IMR-90 (cell line): ENCODE results near the gene AGFG1. TPM values are rescaled to one million over a fixed set of nuclear protein-coding genes. Genes with fewer than 3 reads are reported as not detected.

Experiments
- ATAC-seq: fragments of 200-7000 bp; cut with Tn5 transposase; 2 replicates; pipeline ENCODE4 v1.9.1; 2020; ENCODE audit warnings: low read depth, mild to moderate bottlenecking, moderate library complexity
- BruUV-seq: library from RNA; stranded (reverse); fragments of 400-500 nt; replicated peaks from 2 replicates; lab custom pipeline; 2021; lab: Mats Ljungman, UMichigan
- CTCF ChIA-PET: fragments of 300-600 bp; formaldehyde crosslinking; extraction: SDS; loops from one replicate; lab custom pipeline; 2021; ENCODE audit warnings: antibody characterized with exemption; lab: Yijun Ruan, JAX
- POLR2A ChIA-PET: fragments of 300-600 bp; sonication (Branson Sonifier 250); formaldehyde crosslinking; loops from one replicate; lab custom pipeline; 2022; ENCODE audit warnings: antibody characterized with exemption; ENCODE audit not compliant: unreplicated experiment; lab: Charles Lee
- DNase-seq: peaks from one replicate; pipeline ENCODE4 v3.0.0; 2013
- H2AFZ ChIP-seq: replicated peaks from 2 replicates; pipeline ENCODE3; 2013; ENCODE audit warnings: low read length, mild to moderate bottlenecking; ENCODE audit not compliant: poor library complexity
- H2AK5ac ChIP-seq: 2 replicates; pipeline ENCODE4 v1.6.1; 2013; ENCODE audit warnings: low read depth, low read length, inconsistent platforms
- H2AK9ac ChIP-seq: replicated peaks from 2 replicates; pipeline ENCODE3; 2013; ENCODE audit warnings: mild to moderate bottlenecking, low read depth, low read length, moderate library complexity; ENCODE audit not compliant: poor library complexity
- H2BK120ac ChIP-seq: 2 replicates; pipeline ENCODE4 v1.6.1; 2013; ENCODE audit warnings: low read depth, low read length, inconsistent platforms
- H2BK15ac ChIP-seq: 3 replicates; pipeline ENCODE4 v1.6.1; 2013; ENCODE audit warnings: low read depth, low read length, inconsistent platforms
- H2BK20ac ChIP-seq: 2 replicates; pipeline ENCODE4 v1.6.1; 2013; ENCODE audit warnings: low read depth, mild to moderate bottlenecking, inconsistent platforms, low read length, moderate library complexity
- H2BK5ac ChIP-seq: 2 replicates; pipeline ENCODE4 v1.6.1; 2013; ENCODE audit warnings: mild to moderate bottlenecking, low read depth, low read length, inconsistent platforms; ENCODE audit not compliant: poor library complexity, severe bottlenecking
- H3K14ac ChIP-seq: replicated peaks from 2 replicates; pipeline ENCODE4 v1.6.1; 2013; ENCODE audit warnings: low read depth, low read length, inconsistent platforms
- H3K18ac ChIP-seq: 2 replicates; pipeline ENCODE4 v1.6.1; 2013; ENCODE audit warnings: low read depth, low read length, control low read depth
- H3K23ac ChIP-seq: 2 replicates; pipeline ENCODE4 v1.6.1; 2013; ENCODE audit warnings: low read depth, low read length, inconsistent platforms
- H3K27ac ChIP-seq: 2 replicates; pipeline ENCODE4 v1.5.1; 2013; ENCODE audit warnings: mild to moderate bottlenecking, control low read depth, low read length; ENCODE audit not compliant: insufficient read depth
- H3K27me3 ChIP-seq: 2 replicates; pipeline ENCODE4 v1.6.1; 2013; ENCODE audit warnings: low read length; ENCODE audit not compliant: control insufficient read depth, insufficient read depth
- H3K36me3 ChIP-seq: 2 replicates; pipeline ENCODE4 v1.6.1; 2013; ENCODE audit warnings: low read length, mixed read lengths; ENCODE audit not compliant: control insufficient read depth, insufficient read depth
- H3K4ac ChIP-seq: 2 replicates; pipeline ENCODE4 v1.6.1; 2013; ENCODE audit warnings: low read depth, low read length, inconsistent platforms
- H3K4me1 ChIP-seq: 2 replicates; pipeline ENCODE4 v1.6.1; 2013; ENCODE audit warnings: low read length, mixed read lengths; ENCODE audit not compliant: control insufficient read depth, insufficient read depth
- H3K4me2 ChIP-seq: 2 replicates; pipeline ENCODE4 v1.6.1; 2013; ENCODE audit warnings: low read depth, mild to moderate bottlenecking, control low read depth, low read length, moderate library complexity
- H3K4me3 ChIP-seq: 2 replicates; pipeline ENCODE4 v1.5.1; 2013; ENCODE audit warnings: low read depth, mild to moderate bottlenecking, control low read depth, low read length, moderate library complexity; ENCODE audit not compliant: insufficient read depth
- H3K56ac ChIP-seq: 2 replicates; pipeline ENCODE4 v1.6.1; 2013; ENCODE audit warnings: low read length, inconsistent platforms; ENCODE audit not compliant: insufficient read depth; ENCODE audit errors: extremely low read depth
- H3K79me1 ChIP-seq, 2 experiments: 2 replicates each; pipeline ENCODE4 v1.6.1; 2013; ENCODE audit warnings: low read length in 2 of 2, inconsistent platforms in 1 of 2, low read depth in 1 of 2
- H3K9ac ChIP-seq: 2 replicates; pipeline ENCODE4 v1.6.1; 2013; ENCODE audit warnings: low read depth, low read length, control low read depth
- H3K9me1 ChIP-seq: 2 replicates; pipeline ENCODE4 v1.6.1; 2013; ENCODE audit warnings: low read length, inconsistent platforms; ENCODE audit not compliant: insufficient read depth
- H3K9me3 ChIP-seq: 2 replicates; pipeline ENCODE4 v1.6.1; 2013; ENCODE audit warnings: low read length; ENCODE audit not compliant: control insufficient read depth, insufficient read depth
- H4K20me1 ChIP-seq: 2 replicates; pipeline ENCODE4 v1.6.1; 2013; ENCODE audit warnings: low read length, inconsistent platforms; ENCODE audit not compliant: insufficient read depth
- H4K5ac ChIP-seq: 2 replicates; pipeline ENCODE4 v1.6.1; 2013; ENCODE audit warnings: mild to moderate bottlenecking, low read depth, low read length, control low read depth
- H4K8ac ChIP-seq, 2 experiments: 2 replicates each; pipeline ENCODE4 v1.6.1; 2013; ENCODE audit warnings: low read depth in 2 of 2, low read length in 2 of 2, control low read depth in 1 of 2, inconsistent platforms in 1 of 2
- H4K91ac ChIP-seq: 2 replicates; pipeline ENCODE4 v1.6.1; 2013; ENCODE audit warnings: low read depth, low read length, inconsistent platforms; ENCODE audit not compliant: insufficient read depth
- CEBPB ChIP-seq: IDR thresholded peaks from 2 replicates; pipeline ENCODE4 v1.6.1; 2012; ENCODE audit warnings: low read depth, low read length, improper control_type of control experiment
- FOS ChIP-seq: fragments of 150-350 bp; IDR thresholded peaks from 2 replicates; pipeline ENCODE4 v1.6.1; 2016; ENCODE audit warnings: low read depth, low read length
- MAFK ChIP-seq: IDR thresholded peaks from 2 replicates; pipeline ENCODE4 v1.6.1; 2012; ENCODE audit warnings: low read depth, low read length, improper control_type of control experiment
- MAZ ChIP-seq: IDR thresholded peaks from 2 replicates; pipeline ENCODE4 v1.6.1; 2012; ENCODE audit warnings: low read depth, mild to moderate bottlenecking, low read length, improper control_type of control experiment, moderate library complexity, borderline replicate concordance
- MXI1 ChIP-seq: IDR thresholded peaks from 2 replicates; pipeline ENCODE4 v1.6.1; 2012; ENCODE audit warnings: low read depth, mild to moderate bottlenecking, low read length, moderate library complexity, borderline replicate concordance
- NFE2L2 ChIP-seq: fragments of 150-350 bp; IDR thresholded peaks from 2 replicates; pipeline ENCODE4 v1.6.1; 2016; ENCODE audit warnings: low read depth, mild to moderate bottlenecking, low read length
- RAD21 ChIP-seq: IDR thresholded peaks from 2 replicates; pipeline ENCODE4 v1.6.1; 2012; ENCODE audit warnings: low read length, improper control_type of control experiment
- SMC3 ChIP-seq: fragments of 150-350 bp; IDR thresholded peaks from 2 replicates; pipeline ENCODE4 v1.6.1; 2016; ENCODE audit warnings: low read depth, mild to moderate bottlenecking, antibody characterized with exemption, low read length, moderate library complexity
- WGBS, 2 experiments: methylation state at CpG; one replicate each; pipeline versions ENCODE4 v1.1.5 to v1.1.7; 2013; ENCODE audit warnings: missing lambda C conversion rate in 2 of 2; ENCODE audit not compliant: insufficient read length in 1 of 2; ENCODE audit errors: extremely low coverage in 2 of 2; 5-methylcytosine and 5-hydroxymethylcytosine counted together
- dilution Hi-C: fragments of 300-500 bp; cut with HindIII; formaldehyde crosslinking; loops from one replicate; pipeline ENCODE4 v1.14.3; 2018; ENCODE audit warnings: low sequenced_read_pairs; ENCODE audit not compliant: unreplicated experiment
- in situ Hi-C: fragments of 300-500 bp; cut with MboI; formaldehyde crosslinking; loops from 3 replicates; pipeline ENCODE4 v1.14.3; 2019; ENCODE audit warnings: low sequenced_read_pairs, inconsistent platforms, mixed read lengths
- intact Hi-C: fragments of 100-400 bp; cut with micrococcal nuclease; formaldehyde crosslinking; loops from 2 replicates; pipeline ENCODE4 v1.10.0; 2022
- polyA plus RNA-seq, 3 experiments: library from polyadenylated mRNA; depleted of rRNA; stranded (reverse); fragments of >200 nt; gene quantifications; 2 replicates each; pipeline ENCODE4 v1.2.3, GENCODE V29; 2012; ENCODE audit warnings: low replicate concordance in 1 of 3
- total RNA-seq: library from RNA; depleted of rRNA; stranded (reverse); fragments of >200 nt; gene quantifications from 2 replicates; pipeline ENCODE4 v1.2.3, GENCODE V29; 2012
- TF ChIP-seq, protein P1 (sequence below): fragments of 150-350 bp; IDR thresholded peaks from 2 replicates; pipeline ENCODE4 v1.6.1; 2017; ENCODE audit warnings: mild to moderate bottlenecking, antibody characterized with exemption, low read length, low read depth
- TF ChIP-seq, protein P2 (sequence below): fragments of 150-350 bp; IDR thresholded peaks from 2 replicates; pipeline ENCODE4 v1.6.1; 2016; ENCODE audit warnings: low read depth, mild to moderate bottlenecking, low read length, moderate library complexity, borderline replicate concordance

AGFG1 gene
- total and polyA plus RNA-seq, 2 of the 4 experiments (the other 2 are of a cell fraction): 58.4 to 126 TPM

GRCh38 chr2:227610123-227610522, 138.2 kb downstream of the AGFG1 start:
- Histone ChIP-seq H3K27me3 (peaks cover 2% of the 10 kb centered on the region), H3K4ac (no peak overlapping the region), H2AFZ (no peak overlapping the region), H2AK9ac (no peak overlapping the region), H3K56ac (no peak overlapping the region), H3K4me2 (no peak overlapping the region), H3K27ac (no peak overlapping the region), H2BK20ac (no peak overlapping the region), H3K4me3 (no peak overlapping the region), H4K5ac (no peak overlapping the region), H3K14ac (no peak overlapping the region), H2BK120ac (no peak overlapping the region), H2AK5ac (no peak overlapping the region), H3K9ac (no peak overlapping the region), H3K9me3 (no peaks in the 10 kb centered on the region), H2BK5ac (no peak overlapping the region), H3K23ac (no peak overlapping the region), H3K9me1 (no peaks in the 10 kb centered on the region), H3K18ac (no peak overlapping the region), H4K20me1 (no peaks in the 10 kb centered on the region), H4K8ac (no peak overlapping the region), H2BK15ac (no peak overlapping the region), H4K91ac (no peak overlapping the region), H3K79me1 (no peaks in the 10 kb centered on the region), H3K36me3 (no peaks in the 10 kb centered on the region), H3K4me1 (no peaks in the 10 kb centered on the region)
- TF ChIP-seq, protein P1, sequence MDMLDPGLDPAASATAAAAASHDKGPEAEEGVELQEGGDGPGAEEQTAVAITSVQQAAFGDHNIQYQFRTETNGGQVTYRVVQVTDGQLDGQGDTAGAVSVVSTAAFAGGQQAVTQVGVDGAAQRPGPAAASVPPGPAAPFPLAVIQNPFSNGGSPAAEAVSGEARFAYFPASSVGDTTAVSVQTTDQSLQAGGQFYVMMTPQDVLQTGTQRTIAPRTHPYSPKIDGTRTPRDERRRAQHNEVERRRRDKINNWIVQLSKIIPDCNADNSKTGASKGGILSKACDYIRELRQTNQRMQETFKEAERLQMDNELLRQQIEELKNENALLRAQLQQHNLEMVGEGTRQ: no peak
- TF ChIP-seq, protein P2, sequence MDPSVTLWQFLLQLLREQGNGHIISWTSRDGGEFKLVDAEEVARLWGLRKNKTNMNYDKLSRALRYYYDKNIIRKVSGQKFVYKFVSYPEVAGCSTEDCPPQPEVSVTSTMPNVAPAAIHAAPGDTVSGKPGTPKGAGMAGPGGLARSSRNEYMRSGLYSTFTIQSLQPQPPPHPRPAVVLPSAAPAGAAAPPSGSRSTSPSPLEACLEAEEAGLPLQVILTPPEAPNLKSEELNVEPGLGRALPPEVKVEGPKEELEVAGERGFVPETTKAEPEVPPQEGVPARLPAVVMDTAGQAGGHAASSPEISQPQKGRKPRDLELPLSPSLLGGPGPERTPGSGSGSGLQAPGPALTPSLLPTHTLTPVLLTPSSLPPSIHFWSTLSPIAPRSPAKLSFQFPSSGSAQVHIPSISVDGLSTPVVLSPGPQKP: no peak
- TF ChIP-seq MAFK: no peak
- TF ChIP-seq SMC3: no peak
- no peak for TF ChIP-seq FOS
- no peak for TF ChIP-seq NFE2L2
- no peak for TF ChIP-seq CEBPB
- no peak for TF ChIP-seq RAD21
- TF ChIP-seq MAZ: no peak
- TF ChIP-seq MXI1: no peak
- no TSS peak for BruUV-seq
- ChIA-PET CTCF (no interaction called here), POLR2A (no interaction called here)
- intact Hi-C loops (no loop called here), dilution Hi-C loops (no loop called here), in situ Hi-C loops (no loop called here)
- no CpG with 5 or more reads among the region's 2 CpGs for WGBS, 2 experiments
- ATAC-seq: no peak
- DNase-seq: no peak
